Measurements from ENCODE around the gene TMED5.
"Not testable (repeated sequence)": the region's sequence is repeated elsewhere in the genome, so short reads cannot be mapped to it uniquely, and the experiment has no call there.

The TMED5 gene

GRCh38 chr1:93172778-93173177, 7.4 kb downstream of the TMED5 start:
- DNase-seq (ENCODE audit: low read depth, low spot score) = no peak

- DNase-seq (ENCODE audit: low read depth, low spot score) = no peak
These were observed 8.6 kb downstream of the TMED5 start for GRCh38 chr1:93171549-93172034.

GRCh38 chr1:93170141-93170678, 10.0 kb downstream of the TMED5 start:
- not testable (repeated sequence) for DNase-seq (ENCODE audit: low read depth, low spot score)

GRCh38 chr1:93167006-93167405, 13.2 kb downstream of the TMED5 start:
- DNase-seq (ENCODE audit: low read depth, low spot score) = no peak

GRCh38 chr1:93165895-93166294, 14.3 kb downstream of the TMED5 start:
- not testable (repeated sequence) for DNase-seq (ENCODE audit: low read depth, low spot score)

- DNase-seq (ENCODE audit: low read depth, low spot score) = no peak
These were observed 15.4 kb downstream of the TMED5 start for GRCh38 chr1:93164816-93165215.

GRCh38 chr1:93163314-93163713, 16.9 kb downstream of the TMED5 start:
- DNase-seq (ENCODE audit: low read depth, low spot score) = not testable (repeated sequence)

GRCh38 chr1:93159337-93159736, 20.9 kb downstream of the TMED5 start:
- no peak for DNase-seq (ENCODE audit: low read depth, low spot score)

- DNase-seq (ENCODE audit: low read depth, low spot score) = no peak
These were observed 24.9 kb downstream of the TMED5 start for GRCh38 chr1:93155335-93155734.

GRCh38 chr1:93154898-93155297, 25.3 kb downstream of the TMED5 start:
- no peak for DNase-seq (ENCODE audit: low read depth, low spot score)

- DNase-seq (ENCODE audit: low read depth, low spot score) = no peak
These were observed 27.4 kb downstream of the TMED5 start for GRCh38 chr1:93152835-93153234.

- DNase-seq (ENCODE audit: low read depth, low spot score) = no peak
These were observed 28.7 kb downstream of the TMED5 start for GRCh38 chr1:93151474-93151873.

GRCh38 chr1:93150729-93151128, 29.5 kb downstream of the TMED5 start:
- DNase-seq (ENCODE audit: low read depth, low spot score) = no peak

- DNase-seq (ENCODE audit: low read depth, low spot score) = no peak
These were observed 32.2 kb downstream of the TMED5 start for GRCh38 chr1:93148001-93148400.

- DNase-seq (ENCODE audit: low read depth, low spot score) = no peak
These were observed 36.4 kb downstream of the TMED5 start for GRCh38 chr1:93143769-93144168.

GRCh38 chr1:93143136-93143535, 37.1 kb downstream of the TMED5 start:
- DNase-seq (ENCODE audit: low read depth, low spot score) = no peak

- DNase-seq (ENCODE audit: low read depth, low spot score) = no peak
These were observed 38.1 kb downstream of the TMED5 start for GRCh38 chr1:93142161-93142560.

- no peak for DNase-seq (ENCODE audit: low read depth, low spot score)
These were observed 40.1 kb downstream of the TMED5 start for GRCh38 chr1:93140106-93140505.

- DNase-seq (ENCODE audit: low read depth, low spot score) = no peak
These were observed 42.5 kb downstream of the TMED5 start for GRCh38 chr1:93137604-93138292.

- no peak for DNase-seq (ENCODE audit: low read depth, low spot score)
These were observed 43.8 kb downstream of the TMED5 start for GRCh38 chr1:93136445-93136844.

- DNase-seq (ENCODE audit: low read depth, low spot score) = no peak
These were observed 47.6 kb downstream of the TMED5 start for GRCh38 chr1:93132638-93133037.

GRCh38 chr1:93129507-93130099, 50.6 kb downstream of the TMED5 start:
- DNase-seq (ENCODE audit: low read depth, low spot score) = no peak

Data from activated CD4-positive, CD25-positive, alpha-beta regulatory T cell treated with anti-CD3 and anti-CD28 coated beads, Interleukin-2, amount 50 U/mL, for 16 hours (primary cell).